MM.1S (cell line): ENCODE results near the gene AKAP4.

Experiments used
- DNase-seq: peaks from one replicate; pipeline ENCODE4 v3.0.0-alpha.2; 2015
- H2AFZ ChIP-seq: fragments of 300-600 bp; sonication (generic); 2 replicates; pipeline ENCODE4 v1.6.0; 2016; ENCODE audit warnings: antibody characterized with exemption, low read length
- H3F3A ChIP-seq: fragments of 300-600 bp; sonication (generic); 2 replicates; pipeline ENCODE4 v1.6.1; 2016; ENCODE audit warnings: mild to moderate bottlenecking, antibody characterized with exemption, low read length, moderate library complexity, mixed read lengths; ENCODE audit not compliant: insufficient read depth
- H3K27ac ChIP-seq: fragments of 300-600 bp; sonication (generic); 2 replicates; pipeline ENCODE4 v1.5.1; 2016; ENCODE audit warnings: mild to moderate bottlenecking, low read length
- H3K27me3 ChIP-seq: fragments of 300-600 bp; sonication (generic); replicated peaks from 2 replicates; pipeline ENCODE4 v1.6.0; 2016; ENCODE audit warnings: low read length; ENCODE audit not compliant: insufficient read depth
- H3K36me3 ChIP-seq: fragments of 300-600 bp; sonication (generic); replicated peaks from 2 replicates; pipeline ENCODE4 v1.6.1; 2016; ENCODE audit warnings: mild to moderate bottlenecking, low read length, mixed read lengths; ENCODE audit not compliant: insufficient read depth
- H3K4me1 ChIP-seq: fragments of 300-600 bp; sonication (generic); 2 replicates; pipeline ENCODE4 v1.6.1; 2016; ENCODE audit warnings: low read length, mixed read lengths
- H3K4me2 ChIP-seq: fragments of 300-600 bp; sonication (generic); 2 replicates; pipeline ENCODE4 v1.6.0; 2016; ENCODE audit warnings: low read depth, low read length
- H3K4me3 ChIP-seq: fragments of 300-600 bp; sonication (generic); 2 replicates; pipeline ENCODE4 v1.5.1; 2016; ENCODE audit warnings: low read length, mixed read lengths
- H3K79me2 ChIP-seq: fragments of 300-600 bp; sonication (generic); 2 replicates; pipeline ENCODE4 v1.6.1; 2016; ENCODE audit warnings: mixed run types, low read length, mixed read lengths
- H3K9ac ChIP-seq: fragments of 300-600 bp; sonication (generic); 2 replicates; pipeline ENCODE4 v1.6.1; 2016; ENCODE audit warnings: low read length, mixed read lengths
- H3K9me2 ChIP-seq: fragments of 300-600 bp; sonication (generic); replicated peaks from 2 replicates; pipeline ENCODE4 v1.6.1; 2016; ENCODE audit warnings: mild to moderate bottlenecking, low read length, mixed read lengths; ENCODE audit not compliant: insufficient read depth
- H3K9me3 ChIP-seq: fragments of 300-600 bp; sonication (generic); replicated peaks from 2 replicates; pipeline ENCODE4 v1.6.1; 2016; ENCODE audit warnings: mild to moderate bottlenecking, low read length, mixed read lengths; ENCODE audit not compliant: insufficient read depth
- H4K20me1 ChIP-seq: fragments of 300-600 bp; sonication (generic); 2 replicates; pipeline ENCODE4 v1.6.1; 2016; ENCODE audit warnings: mild to moderate bottlenecking, low read length, moderate library complexity, mixed read lengths; ENCODE audit not compliant: insufficient read depth
- EZH2 ChIP-seq: fragments of 300-600 bp; sonication (generic); optimal IDR thresholded peaks from 2 replicates; pipeline ENCODE3; 2017; ENCODE audit warnings: low read depth, mild to moderate bottlenecking, antibody characterized with exemption, low read length, mixed read lengths
- EZH2phosphoT487 ChIP-seq: fragments of 300-600 bp; sonication (generic); IDR thresholded peaks from 2 replicates; pipeline ENCODE4 v1.6.1; 2018; ENCODE audit warnings: antibody characterized with exemption, low read length
- TF ChIP-seq, protein P1 (sequence below): fragments of 300-600 bp; sonication (generic); IDR thresholded peaks from 2 replicates; pipeline ENCODE4 v1.5.1; 2016; ENCODE audit warnings: antibody characterized with exemption, low read length, mixed read lengths

The AKAP4 gene

DNA sequence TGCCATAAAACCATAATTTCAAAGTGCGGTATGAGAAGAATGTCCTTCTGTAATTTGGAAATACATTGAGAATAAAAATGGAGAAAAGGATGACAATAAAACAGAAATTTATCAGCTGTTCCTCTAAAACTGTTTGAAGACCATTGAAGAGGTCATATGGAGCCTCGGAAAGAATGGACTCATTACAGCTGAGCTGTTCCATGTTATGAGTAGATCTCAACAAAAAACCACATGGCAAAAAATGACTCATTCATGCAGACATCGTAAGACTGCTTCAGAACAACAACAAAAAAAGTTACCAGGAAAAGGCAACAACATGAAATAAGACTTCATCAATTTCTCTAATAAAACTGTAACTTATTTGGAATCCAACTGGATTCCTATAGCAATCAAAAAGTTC is 39.7 kb downstream of the AKAP4 start:
- TF ChIP-seq EZH2phosphoT487, result no peak
- TF ChIP-seq, protein P1, sequence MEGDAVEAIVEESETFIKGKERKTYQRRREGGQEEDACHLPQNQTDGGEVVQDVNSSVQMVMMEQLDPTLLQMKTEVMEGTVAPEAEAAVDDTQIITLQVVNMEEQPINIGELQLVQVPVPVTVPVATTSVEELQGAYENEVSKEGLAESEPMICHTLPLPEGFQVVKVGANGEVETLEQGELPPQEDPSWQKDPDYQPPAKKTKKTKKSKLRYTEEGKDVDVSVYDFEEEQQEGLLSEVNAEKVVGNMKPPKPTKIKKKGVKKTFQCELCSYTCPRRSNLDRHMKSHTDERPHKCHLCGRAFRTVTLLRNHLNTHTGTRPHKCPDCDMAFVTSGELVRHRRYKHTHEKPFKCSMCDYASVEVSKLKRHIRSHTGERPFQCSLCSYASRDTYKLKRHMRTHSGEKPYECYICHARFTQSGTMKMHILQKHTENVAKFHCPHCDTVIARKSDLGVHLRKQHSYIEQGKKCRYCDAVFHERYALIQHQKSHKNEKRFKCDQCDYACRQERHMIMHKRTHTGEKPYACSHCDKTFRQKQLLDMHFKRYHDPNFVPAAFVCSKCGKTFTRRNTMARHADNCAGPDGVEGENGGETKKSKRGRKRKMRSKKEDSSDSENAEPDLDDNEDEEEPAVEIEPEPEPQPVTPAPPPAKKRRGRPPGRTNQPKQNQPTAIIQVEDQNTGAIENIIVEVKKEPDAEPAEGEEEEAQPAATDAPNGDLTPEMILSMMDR, result no peak
- Histone ChIP-seq H3F3A (no peaks in the 10 kb centered on the region), H2AFZ (no peak overlapping the region), H3K9me2 (no peaks in the 10 kb centered on the region), H3K9me3 (no peaks in the 10 kb centered on the region), H4K20me1 (no peaks in the 10 kb centered on the region), H3K27ac (no peak overlapping the region), H3K4me1 (no peaks in the 10 kb centered on the region), H3K4me3 (no peak overlapping the region), H3K36me3 (no peaks in the 10 kb centered on the region), H3K79me2 (no peaks in the 10 kb centered on the region), H3K27me3 (no peaks in the 10 kb centered on the region), H3K9ac (no peak overlapping the region), H3K4me2 (no peak overlapping the region)
- no peak for DNase-seq

DNA sequence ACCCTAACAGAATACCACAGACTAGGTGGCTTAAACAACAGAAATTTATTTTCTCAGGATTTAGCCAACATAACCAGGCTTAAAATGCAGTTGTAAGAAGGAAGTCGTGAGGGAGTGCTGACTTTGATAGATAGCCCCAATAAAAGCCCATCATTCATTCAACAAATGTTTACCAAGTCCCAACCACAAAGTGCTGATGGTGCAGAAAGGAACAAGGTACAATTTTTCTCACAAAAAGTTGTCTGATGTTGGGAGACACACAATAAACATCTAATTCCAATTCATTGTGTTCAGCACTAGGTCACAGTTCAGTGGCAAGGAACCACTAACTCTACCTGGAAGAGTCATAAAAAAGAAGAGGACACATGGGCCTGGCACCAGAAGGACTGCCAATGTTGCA is 42.2 kb downstream of the AKAP4 start:
- no peak overlapping the region for H3K4me2 ChIP-seq
- no peaks in the 10 kb centered on the region for H3F3A ChIP-seq
- H3K9me2 ChIP-seq, result no peaks in the 10 kb centered on the region
- H3K27ac ChIP-seq, result no peak overlapping the region
- H4K20me1 ChIP-seq, result no peaks in the 10 kb centered on the region
- no peaks in the 10 kb centered on the region for H3K27me3 ChIP-seq
- no peak overlapping the region for H2AFZ ChIP-seq
- no peak overlapping the region for H3K9ac ChIP-seq
- no peak overlapping the region for H3K4me3 ChIP-seq
- TF ChIP-seq, protein P1, result no peak
- TF ChIP-seq EZH2 (no peak), EZH2phosphoT487 (no peak)
- no peaks in the 10 kb centered on the region for H3K36me3 ChIP-seq
- DNase-seq, result no peak
- H3K79me2 ChIP-seq, result no peaks in the 10 kb centered on the region
- no peaks in the 10 kb centered on the region for H3K4me1 ChIP-seq
- no peaks in the 10 kb centered on the region for H3K9me3 ChIP-seq

DNA sequence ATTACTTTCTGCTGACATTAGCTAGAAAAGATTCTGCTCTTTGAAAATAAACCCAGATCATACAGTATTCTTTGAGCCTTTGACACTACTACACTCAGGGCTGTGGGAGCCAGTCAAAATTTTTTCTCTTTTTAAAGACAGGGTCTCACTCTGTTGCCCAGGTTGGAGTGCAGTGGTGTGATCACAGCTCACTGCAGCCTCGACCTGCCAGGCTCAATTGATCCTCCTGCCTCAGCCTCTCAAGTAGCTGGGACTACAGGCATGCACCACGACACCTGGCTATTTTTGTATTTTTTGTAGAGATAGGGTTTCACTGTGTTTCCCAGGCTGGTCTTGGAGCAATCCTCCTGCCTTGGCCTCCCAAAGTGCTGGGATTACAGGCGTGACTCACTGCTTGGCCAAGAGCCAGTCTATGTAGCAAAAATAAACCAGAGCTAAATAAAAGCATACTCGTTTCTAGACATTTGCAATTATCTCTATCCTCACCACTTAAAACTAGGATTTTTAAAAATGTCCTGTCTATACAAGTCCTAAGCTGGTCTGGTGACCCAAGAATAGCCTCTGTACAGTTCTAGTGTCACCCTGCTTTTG is 43.2 kb downstream of the AKAP4 start:
- no peaks in the 10 kb centered on the region for H3F3A ChIP-seq
- TF ChIP-seq EZH2 (no peak), EZH2phosphoT487 (no peak)
- TF ChIP-seq, protein P1, result no peak
- no peaks in the 10 kb centered on the region for H3K4me1 ChIP-seq
- H4K20me1 ChIP-seq, result no peaks in the 10 kb centered on the region
- no peak overlapping the region for H3K9ac ChIP-seq
- DNase-seq, result no peak
- H3K9me2 ChIP-seq, result no peaks in the 10 kb centered on the region
- H3K27ac ChIP-seq, result no peak overlapping the region
- H3K79me2 ChIP-seq, result no peaks in the 10 kb centered on the region
- no peaks in the 10 kb centered on the region for H3K9me3 ChIP-seq
- no peaks in the 10 kb centered on the region for H3K27me3 ChIP-seq
- no peak overlapping the region for H2AFZ ChIP-seq
- no peaks in the 10 kb centered on the region for H3K36me3 ChIP-seq
- no peak overlapping the region for H3K4me3 ChIP-seq
- H3K4me2 ChIP-seq, result no peak overlapping the region
